CD4-positive, alpha-beta T cell (primary cell): Measurements from ENCODE around the gene CFAP53. TPM values are rescaled to one million over a fixed set of nuclear protein-coding genes. Genes with fewer than 3 reads are reported as not detected.

ENCODE experiments used
- ATAC-seq: fragments of 200-7000 bp; cut with Tn5 transposase; one replicate; pipeline ENCODE4 v1.10.0; 2022; ENCODE audit warnings: mild to moderate bottlenecking; ENCODE audit not compliant: poor library complexity
- CTCF ChIA-PET: fragments of 350-600 bp; sonication (Branson Sonifier 250); formaldehyde crosslinking; loops from one replicate; lab custom pipeline; 2021; ENCODE audit warnings: antibody characterized with exemption, inconsistent platforms; lab: Charles Lee
- POLR2A ChIA-PET: fragments of 350-600 bp; sonication (Branson Sonifier 250); formaldehyde crosslinking; loops from one replicate; lab custom pipeline; 2021; ENCODE audit warnings: antibody characterized with exemption, inconsistent platforms; lab: Charles Lee
- DNase-seq, 14 experiments: peaks; one replicate each; pipeline ENCODE4 v3.0.0-alpha.2; 2013 to 2020; ENCODE audit warnings: mixed read lengths in 2 of 14
- H3K27ac ChIP-seq, 2 donors: one replicate each; pipeline versions ENCODE4 v1.5.1 to v1.7.0; 2013; ENCODE audit warnings: low read length in 2 of 2, low read depth in 1 of 2, mild to moderate bottlenecking in 1 of 2
- H3K27me3 ChIP-seq, 2 experiments: 1 replicate in 1 of 2; 2 replicates in 1 of 2; pipeline versions ENCODE4 v1.6.1 to v1.7.0; 2013; ENCODE audit warnings: low read length in 2 of 2, control low read depth in 1 of 2, mild to moderate bottlenecking in 1 of 2, moderate library complexity in 1 of 2; ENCODE audit not compliant: insufficient read depth in 2 of 2, control insufficient read depth in 1 of 2
- H3K36me3 ChIP-seq: one replicate; pipeline ENCODE4 v1.6.1; 2013; ENCODE audit warnings: low read length, control low read depth; ENCODE audit not compliant: insufficient read depth
- H3K4me1 ChIP-seq: one replicate; pipeline ENCODE4 v1.6.1; 2013; ENCODE audit warnings: low read length, control low read depth; ENCODE audit not compliant: insufficient read depth
- H3K4me3 ChIP-seq: one replicate; pipeline ENCODE4 v1.5.1; 2013; ENCODE audit warnings: mild to moderate bottlenecking, low read length, moderate library complexity
- H3K9me3 ChIP-seq, 2 experiments: 1 replicate in 1 of 2; 2 replicates in 1 of 2; pipeline versions ENCODE4 v1.6.1 to v1.7.0; 2013; ENCODE audit warnings: low read length in 2 of 2, mild to moderate bottlenecking in 2 of 2, control low read depth in 1 of 2, moderate library complexity in 1 of 2; ENCODE audit not compliant: control insufficient read depth in 1 of 2, insufficient read depth in 1 of 2
- H3K27ac Mint-ChIP-seq: one replicate; pipeline ENCODE4 v1.8.0; 2020; ENCODE audit warnings: mixed read lengths
- H3K27me3 Mint-ChIP-seq: one replicate; pipeline ENCODE4 v1.8.0; 2021; ENCODE audit warnings: mixed read lengths
- H3K36me3 Mint-ChIP-seq: one replicate; pipeline ENCODE4 v1.8.0; 2021; ENCODE audit warnings: low read depth, mixed read lengths
- H3K4me1 Mint-ChIP-seq: one replicate; pipeline ENCODE4 v1.8.0; 2021; ENCODE audit warnings: low read depth, mixed read lengths
- H3K4me3 Mint-ChIP-seq: one replicate; pipeline ENCODE4 v1.8.0; 2020; ENCODE audit warnings: mild to moderate bottlenecking, mixed read lengths
- H3K9me3 Mint-ChIP-seq: one replicate; pipeline ENCODE4 v1.8.0; 2020; ENCODE audit warnings: mixed read lengths
- CTCF ChIP-seq: fragments of 200-600 bp; IDR thresholded peaks from one replicate; pipeline ENCODE4 v1.8.0; 2022; ENCODE audit warnings: antibody characterized with exemption, mild to moderate bottlenecking
- intact Hi-C, 2 experiments: fragments of 100-400 bp; cut with DNase I in 1 of 2; cut with micrococcal nuclease in 1 of 2; formaldehyde crosslinking; loops; one replicate each; pipeline versions ENCODE4 v1.15.1 to v1.9.0; 2023 to 2025; cut with DNase I, micrococcal nuclease
- total RNA-seq, 174 experiments: library from RNA in 2 of 174; stranded (reverse) in 2 of 174; gene quantifications; one replicate each; pipeline ENCODE4 v1.2.3 and lab custom pipeline; 2021 to 2026

Gene CFAP53
- total RNA-seq, 2 experiments from 2014 or later, result 0.33 to 0.47 TPM

DNA sequence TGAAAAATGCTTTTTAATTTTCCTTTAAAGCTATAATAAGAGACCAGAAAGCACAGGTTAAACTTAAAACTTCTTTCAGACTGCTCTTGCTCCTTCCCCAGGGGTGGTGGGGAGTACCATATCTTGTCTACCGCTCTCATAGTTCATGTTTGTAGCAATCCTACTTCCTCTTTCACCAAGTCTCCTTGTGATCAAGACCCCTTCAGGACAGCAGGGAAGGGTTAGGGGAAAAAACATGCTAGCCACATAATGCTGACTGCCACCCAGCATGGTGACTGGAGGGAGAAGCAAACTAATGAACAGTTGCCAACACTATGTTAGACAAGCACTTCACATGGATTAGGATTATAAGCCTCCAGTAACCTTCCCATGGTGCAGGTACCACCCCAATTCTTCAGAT is 79.9 kb downstream of the CFAP53 start:
- no peaks in the 10 kb centered on the region for H3K9me3 ChIP-seq
- Mint-ChIP-seq H3K4me1 (no peaks in the 10 kb centered on the region), H3K9me3 (no peaks in the 10 kb centered on the region), H3K27ac (no peak overlapping the region), H3K4me3 (no peak overlapping the region), H3K27me3 (peaks cover 50% of the 10 kb centered on the region), H3K36me3 (no peaks in the 10 kb centered on the region)
- ChIA-PET CTCF (no interaction called here), POLR2A (no interaction called here)
- intact Hi-C loops, result no loop called here
- H3K4me1 ChIP-seq, result no peaks in the 10 kb centered on the region
- H3K36me3 ChIP-seq, result no peaks in the 10 kb centered on the region
- H3K27me3 ChIP-seq, result peaks cover 2 to 15% of the 10 kb centered on the region in 2 experiments
- no peak overlapping the region for H3K4me3 ChIP-seq
- DNase-seq (no peak), ATAC-seq (no peak)
- TF ChIP-seq CTCF, result no peak
- H3K27ac ChIP-seq, result no peak overlapping the region

DNA sequence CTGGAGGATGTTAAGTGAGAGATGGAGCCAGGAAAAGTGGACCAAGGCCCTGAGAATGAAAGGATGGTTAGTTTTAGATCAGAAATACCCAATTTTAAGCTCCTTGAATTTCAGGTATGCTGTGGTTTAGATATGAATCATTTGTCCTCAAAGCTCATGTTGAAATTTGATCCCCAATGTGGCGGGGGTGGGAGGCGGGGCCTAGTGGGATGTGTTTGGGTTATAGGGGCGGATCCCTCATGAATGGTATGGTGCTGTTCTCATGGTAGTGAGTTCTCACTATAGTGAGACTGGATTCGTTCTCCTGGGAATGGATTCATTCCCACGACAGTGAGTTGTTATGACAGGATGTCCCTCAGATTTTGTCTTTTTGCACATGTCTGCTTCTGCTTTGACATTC is 82.7 kb downstream of the CFAP53 start:
- intact Hi-C loops, result no loop called here
- no peaks in the 10 kb centered on the region for H3K4me1 Mint-ChIP-seq
- no peaks in the 10 kb centered on the region for H3K9me3 Mint-ChIP-seq
- DNase-seq (no peak), ATAC-seq (no peak)
- no peak for TF ChIP-seq CTCF
- Histone ChIP-seq H3K9me3 (no peaks in the 10 kb centered on the region), H3K27ac (no peak overlapping the region), H3K36me3 (no peaks in the 10 kb centered on the region), H3K4me1 (no peaks in the 10 kb centered on the region), H3K4me3 (no peak overlapping the region), H3K27me3 (peaks cover 2 to 3% of the 10 kb centered on the region in 2 experiments)
- ChIA-PET POLR2A (no interaction called here), CTCF (interaction anchor here (1.2 kb wide), 1 partner anchor 12 kb away, joined by 4 read pairs; the partner anchor contains the start of gene MYO5B)
- H3K27ac Mint-ChIP-seq, result no peak overlapping the region
- no peaks in the 10 kb centered on the region for H3K36me3 Mint-ChIP-seq
- peaks cover 26% of the 10 kb centered on the region for H3K27me3 Mint-ChIP-seq
- no peak overlapping the region for H3K4me3 Mint-ChIP-seq

DNA sequence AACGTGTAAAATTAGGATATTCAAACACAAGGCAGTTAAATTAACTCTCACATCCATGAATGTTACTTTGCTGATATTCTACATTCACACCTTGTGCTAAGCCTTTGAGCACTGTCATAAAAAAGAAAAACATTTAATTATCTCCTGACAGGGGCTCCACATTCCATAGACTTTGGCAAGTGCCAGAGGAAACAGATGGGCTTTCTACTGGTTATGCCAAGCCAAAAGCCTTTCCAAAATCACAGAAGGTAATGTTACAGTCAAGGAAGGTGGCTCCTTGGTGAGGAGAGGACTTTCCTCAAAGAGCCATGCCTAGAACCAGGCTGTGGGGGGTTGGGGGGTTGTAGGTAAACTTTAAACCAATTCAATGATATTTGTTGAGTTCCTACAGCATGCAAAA is 83.8 kb downstream of the CFAP53 start:
- no peak for ATAC-seq
- Histone ChIP-seq H3K36me3 (no peaks in the 10 kb centered on the region), H3K4me3 (no peak overlapping the region), H3K27ac (no peak overlapping the region), H3K27me3 (peaks cover 0 to 2% of the 10 kb centered on the region in 2 experiments), H3K9me3 (no peaks in the 10 kb centered on the region), H3K4me1 (no peaks in the 10 kb centered on the region)
- intact Hi-C loops, result no loop called here
- H3K9me3 Mint-ChIP-seq, result no peaks in the 10 kb centered on the region
- peaks cover 30% of the 10 kb centered on the region for H3K27me3 Mint-ChIP-seq
- H3K36me3 Mint-ChIP-seq, result no peaks in the 10 kb centered on the region
- H3K27ac Mint-ChIP-seq, result no peak overlapping the region
- ChIA-PET POLR2A (no interaction called here), CTCF (no interaction called here)
- TF ChIP-seq CTCF, result no peak
- H3K4me3 Mint-ChIP-seq, result no peak overlapping the region
- H3K4me1 Mint-ChIP-seq, result no peaks in the 10 kb centered on the region
- DNase-seq, result no peak
